ENCODE measurements around the gene ARHGAP24.
"Not testable (repeated sequence)": the region's sequence is repeated elsewhere in the genome, so short reads cannot be mapped to it uniquely, and the experiment has no call there.

The ARHGAP24 gene

DNA sequence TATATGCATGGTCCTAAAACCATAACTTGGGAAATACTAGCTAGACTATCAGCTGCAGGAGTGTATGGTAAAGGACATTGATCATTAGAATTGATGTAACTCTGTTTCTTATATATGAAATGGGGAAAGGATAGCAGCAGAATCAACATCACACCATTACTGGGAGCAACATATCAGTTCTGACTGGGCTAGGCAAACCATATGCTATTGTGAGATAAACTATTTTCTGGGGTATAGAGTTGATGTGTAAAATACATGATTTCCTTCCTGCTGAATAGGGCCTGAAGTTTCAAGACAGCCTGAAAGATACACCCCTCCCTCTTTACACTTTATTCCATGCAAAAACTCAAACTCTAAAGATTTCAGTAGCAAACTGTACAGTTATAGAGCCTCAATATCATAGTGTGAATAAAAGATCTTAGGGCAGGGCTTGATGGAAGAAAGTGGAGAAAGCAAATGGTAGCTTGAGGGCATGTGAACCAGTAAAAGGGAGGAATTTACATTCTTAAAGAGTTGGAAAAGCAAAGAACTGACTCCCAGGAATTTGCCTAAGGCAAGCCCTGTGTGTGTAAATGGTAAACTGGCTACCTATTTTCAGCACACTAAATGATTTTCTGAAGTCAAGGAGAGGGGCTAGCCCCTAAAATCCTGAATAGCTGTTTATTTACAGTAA lies 480.8 kb downstream of the ARHGAP24 start:
- no peak for DNase-seq (ENCODE audit: low read depth, low spot score)

DNA sequence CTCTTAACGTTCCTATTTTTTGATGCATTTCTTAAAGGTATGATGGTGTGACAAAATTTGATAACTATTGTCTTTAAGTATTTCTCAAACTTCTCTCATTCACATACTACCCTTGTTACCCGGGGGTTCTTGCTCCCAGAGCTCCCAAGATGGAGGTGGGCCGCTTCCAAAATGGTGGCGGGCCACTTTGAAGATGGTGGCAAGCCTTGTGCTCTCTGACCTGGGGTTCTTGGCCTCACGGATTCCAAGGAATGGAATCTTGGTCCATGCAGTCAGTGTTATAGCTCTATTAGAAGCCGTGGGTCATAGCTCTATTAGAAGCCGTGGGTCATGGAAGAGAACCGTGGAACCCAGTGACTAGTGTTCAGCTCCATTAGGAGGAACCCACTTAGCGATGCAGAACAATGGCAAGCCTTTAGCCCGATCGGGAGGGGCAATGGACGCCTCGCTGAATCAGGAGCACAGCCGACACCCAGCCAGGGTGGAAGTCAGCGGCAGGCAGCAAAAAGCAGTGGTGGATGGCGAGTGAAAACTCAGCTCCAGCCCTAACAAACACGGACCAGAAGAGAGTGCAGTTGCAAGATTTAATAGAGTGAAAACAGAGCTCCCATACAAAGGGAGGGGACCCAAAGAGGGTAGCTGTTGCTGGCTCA lies 481.5 kb downstream of the ARHGAP24 start:
- no peak for DNase-seq (ENCODE audit: low read depth, low spot score)

DNA sequence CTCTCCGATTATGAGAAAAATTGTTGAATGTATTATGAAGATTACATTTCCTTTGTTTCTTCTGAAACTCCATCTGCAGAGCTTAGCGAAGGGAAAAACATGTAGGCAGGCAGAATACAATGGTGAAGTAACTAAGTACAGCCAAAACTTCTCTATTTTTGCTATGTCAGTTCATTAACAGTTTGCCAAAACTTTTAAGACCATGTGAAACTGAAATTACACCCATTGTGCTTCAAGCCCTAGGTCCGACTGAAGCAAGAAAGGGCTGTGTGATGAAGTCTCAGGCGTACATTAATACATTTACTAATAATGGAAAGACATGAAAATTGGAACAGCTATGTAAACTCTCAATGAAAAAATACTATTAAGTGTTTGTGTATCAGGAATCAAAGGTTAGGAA lies 486.9 kb downstream of the ARHGAP24 start:
- DNase-seq (ENCODE audit: low read depth, low spot score), result no peak

GRCh38 chr4:85963231-85963630 lies 488.3 kb downstream of the ARHGAP24 start:
- no peak for DNase-seq (ENCODE audit: low read depth, low spot score)

DNA sequence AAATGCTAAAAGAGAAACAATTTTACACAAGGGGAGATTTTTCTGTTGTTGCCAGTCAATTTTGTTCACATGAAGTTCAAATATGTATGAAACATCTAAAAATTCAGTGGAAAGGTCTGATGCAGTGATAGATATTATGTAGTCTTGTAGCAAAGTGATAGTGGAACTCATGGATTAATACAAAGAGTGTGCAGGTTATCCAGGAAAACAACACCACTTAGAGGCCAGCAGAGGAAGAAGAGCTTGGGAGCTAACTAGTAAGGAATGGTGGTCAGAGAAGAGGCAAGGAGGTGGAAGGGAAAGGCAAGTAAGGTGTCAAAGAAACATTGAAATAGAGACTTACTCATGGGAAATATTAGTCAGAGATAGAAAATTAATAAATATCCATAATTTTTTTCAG lies 489.3 kb downstream of the ARHGAP24 start:
- no peak for DNase-seq (ENCODE audit: low read depth, low spot score)

- DNase-seq (ENCODE audit: low read depth, low spot score), result not testable (repeated sequence)
Observed at GRCh38 chr4:85965017-85965416, 490.1 kb downstream of the ARHGAP24 start.

DNA sequence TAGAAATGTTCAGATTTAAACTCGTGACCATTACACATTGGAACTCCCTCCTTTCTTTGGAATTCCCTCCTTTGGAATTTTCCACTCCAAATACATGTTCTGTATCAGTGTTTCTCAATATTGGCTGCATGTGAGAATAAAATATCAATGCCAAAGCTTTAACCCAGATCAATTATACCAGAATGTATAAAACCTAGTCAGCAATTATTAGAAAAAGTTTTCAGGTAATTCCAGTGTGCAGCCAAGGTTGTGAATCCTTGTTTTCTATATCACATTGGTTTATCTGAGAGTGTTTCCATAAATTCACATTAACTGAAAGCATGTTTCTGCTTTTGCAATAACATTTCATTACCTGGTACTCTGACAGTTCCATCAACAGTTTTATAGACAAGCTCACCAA lies 490.6 kb downstream of the ARHGAP24 start:
- DNase-seq (ENCODE audit: low read depth, low spot score), result no peak

DNA sequence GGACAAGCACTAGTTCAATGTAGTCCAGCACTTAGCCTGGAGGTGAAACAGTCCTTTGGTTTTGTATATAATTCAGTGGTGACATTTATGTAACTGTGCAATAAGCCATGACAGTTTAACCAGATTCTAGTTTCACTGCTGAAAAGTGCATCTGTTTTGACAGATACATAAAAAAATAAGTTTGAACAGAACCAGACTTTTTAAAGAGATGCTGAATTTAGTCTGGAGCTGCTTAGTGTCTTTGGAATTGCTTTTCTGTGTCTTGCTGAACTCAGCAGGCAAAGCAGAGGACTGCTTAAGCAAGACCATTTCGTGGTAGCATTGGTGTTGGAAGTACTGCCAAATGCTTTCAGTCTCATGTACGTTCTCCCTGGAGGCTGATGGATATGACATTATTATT lies 491.4 kb downstream of the ARHGAP24 start:
- no peak for DNase-seq (ENCODE audit: low read depth, low spot score)

GRCh38 chr4:85967872-85968271 lies 492.9 kb downstream of the ARHGAP24 start:
- DNase-seq (ENCODE audit: low read depth, low spot score), result no peak

- DNase-seq (ENCODE audit: low read depth, low spot score), result no peak
Observed at GRCh38 chr4:85968945-85969819, 494.2 kb downstream of the ARHGAP24 start.

DNA sequence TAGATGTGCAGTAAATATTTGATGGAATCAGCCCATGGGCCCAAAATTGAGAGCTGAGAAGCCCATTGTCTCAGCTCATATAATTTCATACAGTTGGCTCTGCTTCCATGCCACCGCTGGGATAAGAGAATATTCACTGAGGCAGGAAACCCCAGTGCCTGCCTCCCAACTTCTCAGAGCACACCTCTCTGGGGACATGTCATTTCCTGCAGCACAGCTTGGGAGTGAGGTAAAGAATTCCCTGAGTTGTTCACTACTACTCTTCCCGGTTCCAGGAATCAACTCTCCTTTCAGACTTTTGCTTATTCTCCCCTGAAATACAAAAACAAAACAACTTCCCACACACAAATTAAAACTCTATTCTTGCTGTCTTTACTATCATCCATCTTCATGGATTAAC lies 495.6 kb downstream of the ARHGAP24 start:
- no peak for DNase-seq (ENCODE audit: low read depth, low spot score)

- no peak for DNase-seq (ENCODE audit: low read depth, low spot score)
Observed at GRCh38 chr4:85979276-85979675, 504.3 kb downstream of the ARHGAP24 start.

- no peak for DNase-seq (ENCODE audit: low read depth, low spot score)
Observed at GRCh38 chr4:85986266-85986665, 511.3 kb downstream of the ARHGAP24 start.

- DNase-seq (ENCODE audit: low read depth, low spot score), result no peak
Observed at GRCh38 chr4:85993641-85994040, 518.7 kb downstream of the ARHGAP24 start.

- no peak for DNase-seq (ENCODE audit: low read depth, low spot score)
Observed at GRCh38 chr4:85994576-85994975, 519.6 kb downstream of the ARHGAP24 start.

DNA sequence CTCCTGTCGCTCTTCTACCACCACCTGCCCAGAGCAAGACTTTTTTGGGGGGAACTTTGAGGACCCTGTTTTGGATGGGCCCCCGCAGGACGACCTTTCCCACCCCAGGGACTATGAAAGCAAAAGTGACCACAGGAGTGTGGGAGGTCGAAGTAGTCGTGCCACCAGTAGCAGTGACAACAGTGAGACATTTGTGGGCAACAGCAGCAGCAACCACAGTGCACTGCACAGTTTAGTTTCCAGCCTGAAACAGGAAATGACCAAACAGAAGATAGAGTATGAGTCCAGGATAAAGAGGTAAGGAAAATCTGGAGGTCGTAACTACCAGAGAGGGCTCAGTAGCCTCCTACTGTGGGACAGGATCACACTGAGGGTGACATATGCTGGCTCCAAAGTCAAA lies 520.4 kb downstream of the ARHGAP24 start:
- DNase-seq (ENCODE audit: low read depth, low spot score), result no peak

DNA sequence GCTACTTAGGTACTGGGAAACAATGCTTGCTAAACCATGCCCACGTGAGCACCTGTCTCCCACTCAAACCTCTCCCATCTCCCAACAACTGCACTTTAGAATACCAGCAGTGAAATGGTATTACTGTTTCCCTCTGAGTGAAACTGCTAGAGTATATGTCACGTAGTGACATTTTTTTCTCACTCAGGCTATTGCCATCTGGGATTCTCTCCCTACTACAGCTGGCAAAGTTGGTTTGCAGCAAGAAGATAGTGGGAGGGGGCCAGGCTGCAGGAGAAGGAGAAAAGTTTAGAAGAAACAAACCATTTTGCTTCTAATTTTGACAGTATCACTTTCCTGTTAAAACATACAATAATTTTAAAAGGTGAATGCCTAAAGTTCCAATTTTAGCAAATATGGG lies 526.6 kb downstream of the ARHGAP24 start:
- no peak for DNase-seq (ENCODE audit: low read depth, low spot score)

DNA sequence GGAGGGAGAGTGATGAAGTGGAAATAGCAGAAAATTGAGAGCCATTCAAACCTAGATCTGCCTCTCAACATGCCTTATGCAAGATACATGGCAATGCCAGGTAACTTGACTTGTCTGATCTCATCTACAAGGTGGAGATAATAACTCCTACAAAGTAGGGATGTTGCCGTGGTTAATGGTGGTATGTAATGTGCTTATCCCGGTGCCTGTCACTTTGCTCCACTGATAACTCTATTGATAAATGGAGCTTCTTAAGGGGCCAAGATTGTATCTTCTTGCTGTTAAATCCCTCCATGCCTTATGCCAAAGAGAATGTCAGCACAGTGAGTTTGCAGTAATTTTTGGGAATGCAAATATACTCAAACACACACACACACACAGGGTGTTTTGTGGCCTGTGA lies 529.1 kb downstream of the ARHGAP24 start:
- no peak for DNase-seq (ENCODE audit: low read depth, low spot score)

DNA sequence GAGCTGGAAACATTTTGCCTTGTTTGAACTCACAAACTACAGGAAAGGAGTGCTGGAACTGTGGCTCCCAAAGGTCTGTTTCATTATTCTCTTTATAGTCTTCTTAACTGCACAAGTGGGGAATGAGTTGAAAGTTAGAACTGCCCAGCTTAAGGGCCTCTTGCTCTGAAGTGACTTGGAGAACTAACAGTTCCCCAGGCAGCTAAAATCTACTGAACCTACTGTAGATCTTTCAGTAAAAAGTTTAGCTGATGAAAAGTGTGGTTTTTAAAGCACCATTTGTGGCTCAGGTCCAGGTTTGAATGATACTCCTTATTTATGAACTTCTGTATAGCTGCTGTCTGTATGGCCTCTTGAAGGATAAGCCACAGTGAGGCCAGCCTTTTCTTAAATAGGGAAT lies 531.1 kb downstream of the ARHGAP24 start:
- no peak for DNase-seq (ENCODE audit: low read depth, low spot score)

GRCh38 chr4:86007042-86007441 lies 532.1 kb downstream of the ARHGAP24 start:
- DNase-seq (ENCODE audit: low read depth, low spot score), result no peak

DNA sequence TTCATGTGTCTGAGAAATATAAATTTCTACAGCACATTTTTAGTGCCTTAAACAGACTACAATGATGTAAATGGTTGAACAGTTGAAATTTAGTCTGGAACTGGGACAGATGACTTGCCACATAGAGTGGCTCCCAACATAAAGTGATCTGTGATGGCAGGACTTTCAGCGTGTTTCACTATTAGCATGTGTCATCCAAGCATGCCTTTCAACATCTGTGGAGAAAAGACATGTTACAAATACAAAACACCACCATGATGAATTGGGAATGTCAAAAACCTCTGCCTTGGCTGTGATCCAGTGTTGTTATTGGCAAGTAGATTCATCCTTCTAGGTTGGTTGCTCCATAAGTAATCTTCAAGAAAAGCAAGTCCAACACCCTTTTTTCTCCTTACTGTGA lies 536.2 kb downstream of the ARHGAP24 start:
- DNase-seq (ENCODE audit: low read depth, low spot score), result no peak

DNA sequence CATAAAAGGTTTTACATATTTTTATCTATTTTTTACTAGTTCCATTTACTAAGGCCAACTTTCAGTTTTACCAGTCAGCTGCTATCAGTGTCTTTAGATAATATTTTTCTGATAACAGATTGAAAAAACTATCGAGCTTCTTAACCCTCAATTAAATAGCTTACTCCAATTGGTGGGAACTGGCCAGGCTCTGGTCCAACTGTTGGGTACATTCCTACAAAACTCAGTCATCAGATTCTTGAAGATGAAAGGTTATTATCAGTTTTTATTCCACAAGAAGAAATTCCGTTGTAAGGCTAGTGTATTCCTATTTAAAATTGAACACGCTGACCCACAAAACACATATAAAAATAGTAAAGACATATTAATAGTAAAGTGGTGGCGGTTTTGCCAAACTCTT lies 538.7 kb downstream of the ARHGAP24 start:
- DNase-seq (ENCODE audit: low read depth, low spot score), result no peak

DNA sequence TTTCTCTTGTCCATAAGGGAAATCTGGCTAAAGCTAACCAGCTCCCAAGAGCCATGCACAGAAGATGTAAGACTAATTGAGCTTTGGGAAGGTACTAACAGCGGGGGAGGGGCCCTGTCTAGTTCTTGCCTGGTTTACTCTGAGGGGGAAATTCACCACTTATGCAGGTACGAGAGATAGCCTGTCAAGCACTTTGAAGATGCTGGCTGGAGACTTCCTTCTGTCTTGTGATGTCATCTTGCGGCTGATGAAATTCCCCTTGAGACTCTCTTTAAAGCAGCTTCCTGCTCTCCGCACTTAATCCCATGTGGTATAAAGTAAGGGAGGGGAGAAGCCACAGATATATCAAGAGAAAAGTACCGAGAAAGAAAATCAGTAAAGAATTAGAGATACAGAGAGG lies 539.6 kb downstream of the ARHGAP24 start:
- DNase-seq (ENCODE audit: low read depth, low spot score), result no peak
